Activated naive CD4-positive, alpha-beta T cell treated with anti-CD3 and anti-CD28 coated beads, Interleukin-2, amount 50 U/mL, for 24 hours (primary cell): ENCODE data around the gene RGL2.
A peak's percentile ranks its signal among the peaks of the same experiment; 100 is the strongest.

Experiments used
- H3K27ac Mint-ChIP-seq: one replicate; pipeline ENCODE4 v1.8.0; 2021; ENCODE audit warnings: mild to moderate bottlenecking, mixed read lengths
- H3K27me3 Mint-ChIP-seq: one replicate; pipeline ENCODE4 v1.8.0; 2021; ENCODE audit warnings: mixed read lengths
- H3K36me3 Mint-ChIP-seq: one replicate; pipeline ENCODE4 v1.8.0; 2021; ENCODE audit warnings: mixed read lengths
- H3K4me1 Mint-ChIP-seq: one replicate; pipeline ENCODE4 v1.8.0; 2021; ENCODE audit warnings: mixed read lengths
- H3K4me3 Mint-ChIP-seq: one replicate; pipeline ENCODE4 v1.8.0; 2021; ENCODE audit warnings: mild to moderate bottlenecking, mixed read lengths
- H3K9me3 Mint-ChIP-seq: one replicate; pipeline ENCODE4 v1.8.0; 2021; ENCODE audit warnings: mixed read lengths

The RGL2 gene

GRCh38 chr6:33320315-33321181 lies 21.8 kb upstream of the RGL2 start:
- H3K36me3 Mint-ChIP-seq: peaks cover 22% of the 10 kb centered on the region
- H3K4me3 Mint-ChIP-seq: peak overlapping the region; percentile 95
- no peaks in the 10 kb centered on the region for H3K9me3 Mint-ChIP-seq
- H3K4me1 Mint-ChIP-seq: peaks cover 80% of the 10 kb centered on the region
- H3K27me3 Mint-ChIP-seq: no peaks in the 10 kb centered on the region
- H3K27ac Mint-ChIP-seq: no peak overlapping the region

GRCh38 chr6:33319939-33320314 lies 21.2 kb upstream of the RGL2 start:
- Mint-ChIP-seq H3K36me3 (peaks cover 22% of the 10 kb centered on the region), H3K4me1 (peaks cover 86% of the 10 kb centered on the region), H3K27me3 (no peaks in the 10 kb centered on the region), H3K27ac (peak overlapping the region; percentile 26), H3K9me3 (no peaks in the 10 kb centered on the region), H3K4me3 (peak overlapping the region; percentile 95)

GRCh38 chr6:33318426-33319073 lies 19.8 kb upstream of the RGL2 start:
- Mint-ChIP-seq H3K36me3 (peaks cover 22% of the 10 kb centered on the region), H3K27me3 (no peaks in the 10 kb centered on the region), H3K27ac (peak overlapping the region; percentile 96), H3K9me3 (no peaks in the 10 kb centered on the region), H3K4me1 (peaks cover 82% of the 10 kb centered on the region), H3K4me3 (peak overlapping the region; percentile 95)

- Mint-ChIP-seq H3K4me1 (peaks cover 79% of the 10 kb centered on the region), H3K4me3 (peak within 1 kb of the TSS; percentile 95), H3K9me3 (no peaks in the 10 kb centered on the region), H3K27ac (peak within 1 kb of the TSS; percentile 96), H3K36me3 (peaks cover 24% of the 10 kb centered on the region), H3K27me3 (no peaks in the 10 kb centered on the region)
Observed at GRCh38 chr6:33317669-33318425, 19.1 kb upstream of the RGL2 start, which contains the start of gene ZBTB22. ZBTB22 (minus strand) TSS chr6:33317744; CDS start chr6:33316916, 828 bp downstream.

- no peaks in the 10 kb centered on the region for H3K9me3 Mint-ChIP-seq
- peaks cover 27% of the 10 kb centered on the region for H3K36me3 Mint-ChIP-seq
- H3K27me3 Mint-ChIP-seq: no peaks in the 10 kb centered on the region
- peaks cover 76% of the 10 kb centered on the region for H3K4me1 Mint-ChIP-seq
- peak overlapping the region; percentile 78 for H3K4me3 Mint-ChIP-seq
- H3K27ac Mint-ChIP-seq: peak overlapping the region; percentile 55
Observed at GRCh38 chr6:33317419-33317668, 18.6 kb upstream of the RGL2 start.

- Mint-ChIP-seq H3K4me1 (peaks cover 74% of the 10 kb centered on the region), H3K4me3 (peak overlapping the region; percentile 78), H3K27me3 (no peaks in the 10 kb centered on the region), H3K27ac (peak overlapping the region; percentile 73), H3K36me3 (peaks cover 24% of the 10 kb centered on the region), H3K9me3 (no peaks in the 10 kb centered on the region)
Observed at GRCh38 chr6:33316603-33317418, 18.1 kb upstream of the RGL2 start.

GRCh38 chr6:33315793-33316602 lies 17.3 kb upstream of the RGL2 start:
- Mint-ChIP-seq H3K27me3 (no peaks in the 10 kb centered on the region), H3K27ac (peak overlapping the region; percentile 73), H3K36me3 (peaks cover 25% of the 10 kb centered on the region), H3K9me3 (no peaks in the 10 kb centered on the region), H3K4me1 (peaks cover 70% of the 10 kb centered on the region), H3K4me3 (peak overlapping the region; percentile 78)

- Mint-ChIP-seq H3K4me3 (peak overlapping the region; percentile 97), H3K27me3 (no peaks in the 10 kb centered on the region), H3K36me3 (peaks cover 24% of the 10 kb centered on the region), H3K27ac (peak overlapping the region; percentile 96), H3K9me3 (no peaks in the 10 kb centered on the region), H3K4me1 (peaks cover 66% of the 10 kb centered on the region)
Observed at GRCh38 chr6:33314943-33315792, 16.4 kb upstream of the RGL2 start.

GRCh38 chr6:33314515-33314942 lies 15.8 kb upstream of the RGL2 start:
- Mint-ChIP-seq H3K36me3 (peaks cover 19% of the 10 kb centered on the region), H3K9me3 (no peaks in the 10 kb centered on the region), H3K27me3 (no peaks in the 10 kb centered on the region), H3K4me3 (peak overlapping the region; percentile 97), H3K4me1 (peaks cover 60% of the 10 kb centered on the region), H3K27ac (peak overlapping the region; percentile 96)

- peak within 1 kb of the TSS; percentile 96 for H3K27ac Mint-ChIP-seq
- H3K4me3 Mint-ChIP-seq: peak within 1 kb of the TSS; percentile 97
- H3K27me3 Mint-ChIP-seq: no peaks in the 10 kb centered on the region
- no peaks in the 10 kb centered on the region for H3K9me3 Mint-ChIP-seq
- H3K4me1 Mint-ChIP-seq: peaks cover 54% of the 10 kb centered on the region
- peaks cover 17% of the 10 kb centered on the region for H3K36me3 Mint-ChIP-seq
Observed at GRCh38 chr6:33313709-33314514, 15.2 kb upstream of the RGL2 start, which contains the start of gene TAPBP. TAPBP (minus strand) TSS chr6:33314078; CDS start chr6:33314041, 37 bp downstream.

- H3K36me3 Mint-ChIP-seq: peaks cover 17% of the 10 kb centered on the region
- H3K27me3 Mint-ChIP-seq: no peaks in the 10 kb centered on the region
- peaks cover 54% of the 10 kb centered on the region for H3K4me1 Mint-ChIP-seq
- H3K27ac Mint-ChIP-seq: peak overlapping the region; percentile 96
- peak overlapping the region; percentile 97 for H3K4me3 Mint-ChIP-seq
- H3K9me3 Mint-ChIP-seq: no peaks in the 10 kb centered on the region
Observed at GRCh38 chr6:33313105-33313708, 14.5 kb upstream of the RGL2 start.

- peaks cover 53% of the 10 kb centered on the region for H3K4me1 Mint-ChIP-seq
- H3K27ac Mint-ChIP-seq: peak overlapping the region; percentile 96
- H3K36me3 Mint-ChIP-seq: peaks cover 17% of the 10 kb centered on the region
Observed at GRCh38 chr6:33312361-33313104, 13.8 kb upstream of the RGL2 start.

More at GRCh38 chr6:33312361-33313104, 13.8 kb upstream of the RGL2 start:
- H3K27me3 Mint-ChIP-seq: no peaks in the 10 kb centered on the region
- no peaks in the 10 kb centered on the region for H3K9me3 Mint-ChIP-seq
- peak overlapping the region; percentile 97 for H3K4me3 Mint-ChIP-seq
